ENCODE data around the gene PRND. TPM values are rescaled to one million over a fixed set of nuclear protein-coding genes. Genes with fewer than 3 reads are reported as not detected.
"Not testable (repeated sequence)": the region's sequence is repeated elsewhere in the genome, so short reads cannot be mapped to it uniquely, and the experiment has no call there.

Gene PRND
- total RNA-seq, 2 experiments from 2014 or later, result not detected

DNA sequence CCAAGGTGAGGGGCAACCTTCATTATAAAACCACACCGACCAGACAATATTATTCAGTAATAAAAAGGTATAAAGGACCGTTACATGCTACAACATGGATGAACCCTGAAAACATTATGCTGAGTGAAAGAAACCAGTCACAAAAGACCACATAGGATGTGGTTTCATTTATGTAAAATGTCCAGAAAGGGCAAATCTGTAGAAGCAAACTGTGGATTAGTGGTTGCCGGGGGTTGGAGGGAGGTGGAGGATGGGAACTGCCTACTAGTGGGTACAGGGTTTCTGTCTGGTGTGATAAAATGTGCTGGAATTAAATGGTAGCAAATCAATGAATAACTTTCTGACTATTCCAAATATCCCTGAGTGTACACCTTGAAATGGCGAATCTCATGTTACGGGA, 10.2 kb upstream of the PRND start:
- Mint-ChIP-seq H3K36me3 (peaks cover 2% of the 10 kb centered on the region), H3K27ac (peak overlapping the region; percentile 69), H3K4me3 (no peak overlapping the region), H3K4me1 (peaks cover 11% of the 10 kb centered on the region), H3K9me3 (ENCODE audit: low read depth) (no peaks in the 10 kb centered on the region), H3K27me3 (peaks cover 8% of the 10 kb centered on the region)
- CTCF ChIA-PET, result interaction anchor here (0.6 to 1.2 kb wide), 2 partner anchors 30 to 88 kb away, joined by 3 to 4 read pairs; no protein-coding TSS in a partner anchor
- ATAC-seq, result peak; percentile 36
- peak; percentile 68 for DNase-seq

DNA sequence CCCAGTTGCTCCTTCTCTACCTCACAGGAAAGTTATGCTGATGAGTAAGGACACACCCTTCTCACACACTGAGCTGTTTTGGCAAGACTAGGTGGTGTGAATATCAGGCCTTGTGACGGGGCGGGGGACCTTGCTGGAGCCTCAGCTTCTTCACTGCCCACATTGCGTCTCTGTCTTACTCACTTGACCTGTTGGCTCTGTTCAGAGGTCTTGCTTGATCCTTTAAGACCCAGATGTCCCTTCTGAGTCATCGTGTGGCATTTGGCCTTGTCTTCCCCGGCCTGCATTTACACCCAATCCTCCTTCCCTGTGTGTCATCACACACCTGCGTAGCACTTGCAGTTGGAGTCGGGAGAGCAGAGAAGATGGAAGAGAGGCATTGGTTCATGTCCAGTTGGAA, 8.3 kb upstream of the PRND start:
- no peak overlapping the region for H3K27ac Mint-ChIP-seq
- ATAC-seq (no peak), DNase-seq (peak; percentile 33)
- peaks cover 11% of the 10 kb centered on the region for H3K4me1 Mint-ChIP-seq
- CTCF ChIA-PET, result interaction anchor here (1.2 kb wide), 1 partner anchor 12 kb away, joined by 3 read pairs; no protein-coding TSS in a partner anchor
- H3K9me3 Mint-ChIP-seq (ENCODE audit: low read depth), result no peaks in the 10 kb centered on the region
- H3K4me3 Mint-ChIP-seq, result no peak overlapping the region
- peaks cover 8% of the 10 kb centered on the region for H3K27me3 Mint-ChIP-seq
- H3K36me3 Mint-ChIP-seq, result peaks cover 2% of the 10 kb centered on the region

DNA sequence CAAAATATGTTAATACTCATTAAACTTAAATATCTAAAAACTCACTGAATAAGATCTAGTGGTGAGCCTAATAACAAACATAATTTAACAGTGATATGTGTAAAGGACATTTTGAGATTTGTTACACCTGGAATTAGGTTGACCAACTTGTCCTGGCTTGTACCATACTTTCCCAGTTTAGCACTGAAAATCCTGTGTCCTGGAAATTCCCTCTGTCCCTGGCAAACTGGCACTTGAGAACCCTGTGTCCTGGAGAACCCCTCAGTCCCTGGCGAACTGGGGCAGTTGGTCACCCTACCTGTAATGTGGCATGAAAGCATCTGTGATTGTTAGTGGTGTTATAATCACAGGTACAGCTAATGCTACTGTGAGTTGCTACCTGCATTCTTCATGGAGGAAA, 6.9 kb upstream of the PRND start:
- Mint-ChIP-seq H3K9me3 (ENCODE audit: low read depth) (no peaks in the 10 kb centered on the region), H3K4me1 (peaks cover 11% of the 10 kb centered on the region), H3K27ac (no peak overlapping the region), H3K27me3 (peaks cover 8% of the 10 kb centered on the region), H3K36me3 (peaks cover 1% of the 10 kb centered on the region), H3K4me3 (no peak overlapping the region)
- ATAC-seq, result no peak
- peak; percentile 34 for DNase-seq
- CTCF ChIA-PET, result interaction anchor here (0.7 to 1.3 kb wide), 5 partner anchors 11 to 105 kb away, joined by 3 to 4 read pairs (median 3); no protein-coding TSS in a partner anchor

DNA sequence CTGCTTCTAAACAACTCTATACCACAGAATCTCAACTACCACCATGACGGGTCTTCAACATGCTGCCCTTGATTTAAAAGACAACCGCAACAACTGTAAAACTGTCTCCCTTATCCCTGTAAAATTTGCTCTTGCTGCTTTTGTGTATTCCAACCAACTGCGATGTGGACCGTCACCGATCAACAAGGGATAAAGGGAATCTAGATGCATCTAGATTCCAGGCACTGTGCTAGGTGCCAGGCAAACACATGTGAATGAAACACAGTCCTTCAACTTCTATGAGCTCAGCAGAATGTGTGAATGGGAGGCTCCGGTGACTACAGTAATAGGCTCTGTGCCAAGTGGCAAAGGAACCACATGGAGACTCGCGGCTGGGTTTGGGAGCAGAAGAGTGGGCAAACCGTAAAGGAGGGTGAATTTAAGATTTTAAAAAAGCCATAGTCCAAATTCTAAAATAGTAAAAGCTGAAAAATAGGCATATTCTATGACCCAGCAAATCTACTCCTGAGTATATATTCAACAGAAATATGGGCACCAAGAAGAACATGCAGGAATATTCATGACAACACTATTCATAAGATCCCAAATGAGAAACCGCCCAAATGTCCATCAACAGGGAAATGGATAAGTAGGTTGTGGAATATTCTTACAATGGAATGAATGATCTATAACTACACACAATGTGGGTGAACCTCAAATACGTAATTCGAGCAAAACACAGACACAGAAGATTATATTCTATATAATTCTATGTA, 3.7 kb upstream of the PRND start:
- no peaks in the 10 kb centered on the region for H3K36me3 Mint-ChIP-seq
- H3K4me3 Mint-ChIP-seq, result no peak overlapping the region
- H3K27ac Mint-ChIP-seq, result no peak overlapping the region
- H3K27me3 Mint-ChIP-seq, result peaks cover 8% of the 10 kb centered on the region
- DNase-seq (no peak), ATAC-seq (no peak)
- H3K9me3 Mint-ChIP-seq (ENCODE audit: low read depth), result no peaks in the 10 kb centered on the region
- CTCF ChIA-PET, result interaction anchor here (0.9 to 9.0 kb wide), 4 partner anchors 103 to 112 kb away, joined by 4 to 101 read pairs (median 5); no protein-coding TSS in a partner anchor
- H3K4me1 Mint-ChIP-seq, result peaks cover 11% of the 10 kb centered on the region

DNA sequence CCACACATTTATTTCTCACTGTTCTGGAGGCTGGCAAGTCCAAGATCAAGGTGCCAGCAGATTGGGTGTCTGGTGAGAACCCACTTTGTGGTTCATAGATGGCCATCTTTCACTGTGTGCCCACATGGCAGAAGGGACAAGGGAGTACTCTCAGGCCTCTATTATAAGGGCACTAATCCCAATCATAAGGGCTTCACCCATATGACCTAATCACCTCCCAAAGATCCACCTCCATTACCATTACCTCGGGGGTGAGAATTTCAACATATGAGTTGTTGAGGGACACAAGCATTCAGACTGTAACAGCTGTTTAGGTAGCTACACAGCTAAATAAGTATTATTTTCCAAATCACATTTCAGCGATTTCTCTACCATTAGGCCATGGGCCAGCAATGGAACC, 2.5 kb upstream of the PRND start:
- Mint-ChIP-seq H3K27me3 (peaks cover 3% of the 10 kb centered on the region), H3K4me3 (no peak overlapping the region), H3K36me3 (no peaks in the 10 kb centered on the region), H3K27ac (no peak overlapping the region), H3K4me1 (peaks cover 8% of the 10 kb centered on the region), H3K9me3 (ENCODE audit: low read depth) (no peaks in the 10 kb centered on the region)
- CTCF ChIA-PET, result interaction anchor here (1.0 to 9.0 kb wide), 5 partner anchors 13 to 115 kb away, joined by 3 to 101 read pairs (median 4); no protein-coding TSS in a partner anchor
- DNase-seq (no peak), ATAC-seq (no peak)

DNA sequence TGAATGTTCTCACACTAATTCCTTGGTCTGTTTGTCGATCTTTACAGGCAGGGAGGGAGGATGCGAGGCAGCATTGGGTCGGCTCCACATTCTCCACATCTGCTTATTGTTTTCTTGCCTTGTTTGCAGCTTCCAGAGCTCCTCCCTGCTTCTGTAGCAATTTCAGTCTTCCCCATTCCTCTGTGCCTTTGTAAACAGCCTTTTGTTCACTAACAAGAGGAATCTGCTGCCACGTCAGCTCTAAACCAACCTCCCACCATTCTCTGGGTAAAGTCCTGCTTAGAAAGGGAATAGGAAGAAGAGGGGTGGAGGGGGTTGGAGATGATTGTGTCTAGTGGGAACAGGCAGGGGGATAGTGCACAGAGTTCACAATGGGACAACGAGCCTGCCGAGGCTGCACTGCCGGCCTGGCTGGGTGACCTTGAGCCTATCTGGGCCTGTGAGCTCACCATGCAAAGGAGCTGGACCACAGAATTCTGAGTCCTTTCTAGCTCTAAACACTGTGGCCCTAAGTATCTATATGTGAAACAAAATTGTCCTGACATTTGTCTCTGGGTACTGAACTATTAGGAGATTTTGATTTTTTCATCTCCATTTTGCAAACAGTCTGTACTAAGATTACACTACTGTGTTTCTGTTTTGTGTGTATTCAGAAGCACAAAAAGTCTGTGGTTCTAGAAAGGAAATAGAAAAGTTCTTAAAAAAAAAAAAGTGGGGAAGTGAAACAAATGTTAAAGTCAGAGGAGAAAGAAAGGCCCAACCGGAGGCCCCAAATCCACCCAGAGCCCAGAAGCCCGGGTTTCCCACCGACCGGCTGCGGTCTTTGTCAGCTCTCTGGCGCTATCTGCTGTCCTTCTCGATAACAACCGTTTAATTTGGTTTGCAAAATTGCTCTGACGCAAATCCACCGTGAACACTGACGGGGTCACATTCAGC, 1.4 kb upstream of the PRND start:
- peak overlapping the region; percentile 42 for H3K27ac Mint-ChIP-seq
- no peak overlapping the region for H3K4me3 Mint-ChIP-seq
- H3K36me3 Mint-ChIP-seq, result no peaks in the 10 kb centered on the region
- DNase-seq (peak; percentile 87), ATAC-seq (peak; percentile 89)
- no peaks in the 10 kb centered on the region for H3K9me3 Mint-ChIP-seq (ENCODE audit: low read depth)
- peaks cover 8% of the 10 kb centered on the region for H3K4me1 Mint-ChIP-seq
- H3K27me3 Mint-ChIP-seq, result peaks cover under 1% of the 10 kb centered on the region
- CTCF ChIA-PET, result interaction anchor here (0.6 to 9.0 kb wide), 21 partner anchors 12 to 119 kb away, joined by 3 to 101 read pairs (median 4); no protein-coding TSS in a partner anchor

DNA sequence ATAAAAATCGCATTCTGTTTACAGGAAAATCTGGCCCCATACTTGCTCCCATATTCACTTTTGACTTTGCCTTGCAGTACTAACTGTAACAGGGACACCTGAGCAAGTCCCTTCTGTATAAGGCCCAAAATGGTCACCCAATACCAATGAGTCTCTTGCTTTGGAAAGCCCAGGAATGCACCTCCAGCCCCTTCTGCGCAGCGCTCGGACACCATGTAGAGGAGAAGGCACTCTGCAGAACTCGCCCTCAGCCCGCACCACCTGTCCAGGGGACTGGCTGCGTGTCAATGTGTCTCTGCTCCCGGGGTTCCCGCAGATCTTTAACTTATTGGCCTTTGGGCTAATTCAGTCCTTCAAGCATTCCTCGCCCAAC, 746 bp upstream of the PRND start:
- no peaks in the 10 kb centered on the region for H3K9me3 Mint-ChIP-seq (ENCODE audit: low read depth)

DNA sequence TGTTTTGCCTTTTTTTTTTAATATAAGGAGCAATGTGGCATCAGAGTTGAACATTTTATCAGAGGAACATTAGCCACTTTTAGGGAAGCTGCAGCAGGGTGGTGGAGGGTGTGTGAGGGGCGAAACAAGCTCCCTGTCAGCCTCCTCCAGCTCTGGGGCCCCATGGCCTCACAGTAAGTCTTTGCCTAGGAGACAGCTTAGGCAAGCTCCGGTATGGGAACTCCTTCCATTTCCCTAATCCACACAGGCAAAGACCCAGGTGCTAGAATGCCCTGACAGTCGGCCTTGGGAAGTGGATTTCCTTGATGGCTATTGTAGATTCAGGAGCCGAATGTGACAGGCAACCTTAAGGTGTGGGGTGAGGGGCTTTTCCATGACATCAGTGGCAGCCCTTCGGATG, 862 bp downstream of the PRND start:
- Mint-ChIP-seq H3K36me3 (no peaks in the 10 kb centered on the region), H3K4me1 (peaks cover 17% of the 10 kb centered on the region), H3K4me3 (no peak overlapping the region), H3K27me3 (no peaks in the 10 kb centered on the region), H3K27ac (no peak overlapping the region), H3K9me3 (ENCODE audit: low read depth) (no peaks in the 10 kb centered on the region)
- CTCF ChIA-PET, result interaction anchor here (0.8 to 9.0 kb wide), 6 partner anchors 41 to 234 kb away, joined by 3 to 101 read pairs (median 7); no protein-coding TSS in a partner anchor
- DNase-seq (no peak), ATAC-seq (no peak)

More for the DNA sequence above, 746 bp upstream of the PRND start:
- Mint-ChIP-seq H3K4me1 (peaks cover 8% of the 10 kb centered on the region), H3K36me3 (no peaks in the 10 kb centered on the region), H3K27ac (no peak overlapping the region), H3K27me3 (no peaks in the 10 kb centered on the region), H3K4me3 (no peak overlapping the region)
- CTCF ChIA-PET, result interaction anchor here (0.8 to 9.0 kb wide), 15 partner anchors 13 to 119 kb away, joined by 3 to 101 read pairs (median 4); no protein-coding TSS in a partner anchor
- DNase-seq (no peak), ATAC-seq (no peak)

DNA sequence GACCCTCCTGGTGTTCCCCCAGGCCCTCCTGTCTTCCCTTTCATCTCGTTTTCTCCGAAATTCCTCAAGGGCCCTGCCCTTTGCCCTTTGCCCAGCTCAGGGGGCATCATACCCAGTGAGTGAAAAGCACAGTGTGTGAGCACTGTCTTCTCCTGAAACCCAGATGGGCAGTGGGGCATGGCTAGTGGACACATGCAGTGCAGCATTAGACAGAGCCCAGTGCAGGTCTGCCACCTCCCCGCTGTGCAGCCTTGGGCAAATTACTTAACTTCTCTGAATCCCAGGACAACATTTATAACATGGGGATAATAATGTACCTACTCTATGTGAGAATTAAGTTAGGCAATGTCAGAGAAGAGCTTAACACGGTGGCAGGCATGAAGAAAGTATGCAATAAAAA, 1.3 kb downstream of the PRND start:
- no peak overlapping the region for H3K4me3 Mint-ChIP-seq
- H3K36me3 Mint-ChIP-seq, result no peaks in the 10 kb centered on the region
- no peak overlapping the region for H3K27ac Mint-ChIP-seq
- ATAC-seq (no peak), DNase-seq (no peak)
- H3K4me1 Mint-ChIP-seq, result peaks cover 17% of the 10 kb centered on the region
- no peaks in the 10 kb centered on the region for H3K9me3 Mint-ChIP-seq (ENCODE audit: low read depth)
- CTCF ChIA-PET, result interaction anchor here (0.8 to 9.0 kb wide), 6 partner anchors 18 to 233 kb away, joined by 3 to 101 read pairs (median 9); no protein-coding TSS in a partner anchor
- no peaks in the 10 kb centered on the region for H3K27me3 Mint-ChIP-seq

DNA sequence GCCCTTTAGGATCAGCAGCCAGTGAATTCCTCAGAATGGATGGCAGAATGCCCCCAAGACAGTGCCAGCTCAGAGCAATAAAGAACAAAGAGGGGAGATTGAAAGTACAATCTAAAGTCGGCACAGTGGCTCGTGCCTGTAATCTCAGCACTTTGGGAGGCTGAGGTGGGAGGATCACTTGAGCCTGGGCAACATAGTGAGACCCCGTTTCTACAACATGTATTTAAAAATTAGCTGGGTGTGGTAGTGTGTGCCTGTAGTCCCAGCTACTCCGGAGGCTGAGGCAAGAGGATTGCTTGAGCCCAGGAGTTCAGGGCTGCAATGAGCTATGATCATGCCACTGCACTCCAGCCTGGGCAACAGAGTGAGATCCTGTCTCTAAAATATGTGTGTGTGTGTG, 1.8 kb downstream of the PRND start:
- H3K27me3 Mint-ChIP-seq; H3K27ac Mint-ChIP-seq; ATAC-seq; DNase-seq; H3K9me3 Mint-ChIP-seq (ENCODE audit: low read depth); H3K4me3 Mint-ChIP-seq; H3K36me3 Mint-ChIP-seq: not testable (repeated sequence)
- CTCF ChIA-PET, result interaction anchor here (1.5 to 9.0 kb wide), 5 partner anchors 18 to 167 kb away, joined by 3 to 101 read pairs (median 11); no protein-coding TSS in a partner anchor
- H3K4me1 Mint-ChIP-seq, result peaks cover 17% of the 10 kb centered on the region

DNA sequence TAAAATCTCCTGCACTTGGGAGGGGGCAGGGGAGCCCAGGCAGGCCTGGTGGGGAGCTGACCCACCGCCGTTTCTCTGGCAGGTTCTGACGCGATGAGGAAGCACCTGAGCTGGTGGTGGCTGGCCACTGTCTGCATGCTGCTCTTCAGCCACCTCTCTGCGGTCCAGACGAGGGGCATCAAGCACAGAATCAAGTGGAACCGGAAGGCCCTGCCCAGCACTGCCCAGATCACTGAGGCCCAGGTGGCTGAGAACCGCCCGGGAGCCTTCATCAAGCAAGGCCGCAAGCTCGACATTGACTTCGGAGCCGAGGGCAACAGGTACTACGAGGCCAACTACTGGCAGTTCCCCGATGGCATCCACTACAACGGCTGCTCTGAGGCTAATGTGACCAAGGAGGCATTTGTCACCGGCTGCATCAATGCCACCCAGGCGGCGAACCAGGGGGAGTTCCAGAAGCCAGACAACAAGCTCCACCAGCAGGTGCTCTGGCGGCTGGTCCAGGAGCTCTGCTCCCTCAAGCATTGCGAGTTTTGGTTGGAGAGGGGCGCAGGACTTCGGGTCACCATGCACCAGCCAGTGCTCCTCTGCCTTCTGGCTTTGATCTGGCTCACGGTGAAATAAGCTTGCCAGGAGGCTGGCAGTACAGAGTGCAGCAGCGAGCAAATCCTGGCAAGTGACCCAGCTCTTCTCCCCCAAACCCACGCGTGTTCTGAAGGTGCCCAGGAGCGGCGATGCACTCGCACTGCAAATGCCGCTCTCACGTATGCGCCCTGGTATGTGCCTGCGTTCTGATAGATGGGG, 3.0 kb downstream of the PRND start:
- Mint-ChIP-seq H3K36me3 (no peaks in the 10 kb centered on the region), H3K27ac (no peak overlapping the region), H3K4me3 (no peak overlapping the region), H3K9me3 (ENCODE audit: low read depth) (no peaks in the 10 kb centered on the region), H3K4me1 (peaks cover 17% of the 10 kb centered on the region), H3K27me3 (no peaks in the 10 kb centered on the region)
- DNase-seq, result no peak
- no peak for ATAC-seq
- CTCF ChIA-PET, result interaction anchor here (0.8 to 9.0 kb wide), 6 partner anchors 9 to 505 kb away, joined by 3 to 101 read pairs (median 4); no protein-coding TSS in a partner anchor

DNA sequence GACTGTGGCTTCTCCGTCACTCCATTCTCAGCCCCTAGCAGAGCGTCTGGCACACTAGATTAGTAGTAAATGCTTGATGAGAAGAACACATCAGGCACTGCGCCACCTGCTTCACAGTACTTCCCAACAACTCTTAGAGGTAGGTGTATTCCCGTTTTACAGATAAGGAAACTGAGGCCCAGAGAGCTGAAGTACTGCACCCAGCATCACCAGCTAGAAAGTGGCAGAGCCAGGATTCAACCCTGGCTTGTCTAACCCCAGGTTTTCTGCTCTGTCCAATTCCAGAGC, 3.5 kb downstream of the PRND start:
- Mint-ChIP-seq H3K27ac (no peak overlapping the region), H3K4me3 (no peak overlapping the region), H3K27me3 (no peaks in the 10 kb centered on the region)

More for the DNA sequence above, 3.5 kb downstream of the PRND start:
- Mint-ChIP-seq H3K36me3 (no peaks in the 10 kb centered on the region), H3K9me3 (ENCODE audit: low read depth) (no peaks in the 10 kb centered on the region), H3K4me1 (peaks cover 17% of the 10 kb centered on the region)
- ATAC-seq, result no peak
- CTCF ChIA-PET, result interaction anchor here (0.8 to 9.0 kb wide), 6 partner anchors 10 to 505 kb away, joined by 3 to 101 read pairs (median 4); no protein-coding TSS in a partner anchor
- no peak for DNase-seq

Measured in activated CD8-positive, alpha-beta memory T cell treated with anti-CD3 and anti-CD28 coated beads, Interleukin-2, amount 10 ng/mL, durations not matched to agents 7 days and 5 days (primary cell).